IMR-90 (cell line): ENCODE results near the gene CDC5L.

Source experiments
- BHLHE40 ChIP-seq: fragments of 150-350 bp; IDR thresholded peaks from 2 replicates; pipeline ENCODE4 v1.6.1; 2016; ENCODE audit warnings: mild to moderate bottlenecking, low read depth, low read length
- CEBPB ChIP-seq: IDR thresholded peaks from 2 replicates; pipeline ENCODE4 v1.6.1; 2012; ENCODE audit warnings: low read depth, low read length, improper control_type of control experiment
- CTCF ChIP-seq: conservative IDR thresholded peaks from 2 replicates; pipeline ENCODE4 v1.5.1; 2012; ENCODE audit warnings: mild to moderate bottlenecking, low read depth, low read length, improper control_type of control experiment
- ELK1 ChIP-seq: fragments of 150-350 bp; IDR thresholded peaks from 2 replicates; pipeline ENCODE4 v1.6.1; 2016; ENCODE audit warnings: low read depth, mild to moderate bottlenecking, low read length, moderate library complexity, borderline replicate concordance
- MAZ ChIP-seq: IDR thresholded peaks from 2 replicates; pipeline ENCODE4 v1.6.1; 2012; ENCODE audit warnings: low read depth, mild to moderate bottlenecking, low read length, improper control_type of control experiment, moderate library complexity, borderline replicate concordance
- MXI1 ChIP-seq: IDR thresholded peaks from 2 replicates; pipeline ENCODE4 v1.6.1; 2012; ENCODE audit warnings: low read depth, mild to moderate bottlenecking, low read length, moderate library complexity, borderline replicate concordance
- POLR2A ChIP-seq: IDR thresholded peaks from 2 replicates; pipeline ENCODE4 v1.6.1; 2012; ENCODE audit warnings: mild to moderate bottlenecking, low read depth, low read length
- RAD21 ChIP-seq: IDR thresholded peaks from 2 replicates; pipeline ENCODE4 v1.6.1; 2012; ENCODE audit warnings: low read length, improper control_type of control experiment
- RFX5 ChIP-seq: IDR thresholded peaks from 2 replicates; pipeline ENCODE4 v1.8.0; 2012; ENCODE audit warnings: low read depth, mild to moderate bottlenecking, low read length, moderate library complexity

GRCh38 chr6:44386364-44386928, 1.1 kb upstream of the CDC5L start:
- no peak for TF ChIP-seq CTCF
- no peak for TF ChIP-seq CEBPB
- no peak for TF ChIP-seq RFX5
- no peak for TF ChIP-seq POLR2A
- no peak for TF ChIP-seq ELK1
- TF ChIP-seq MXI1: no peak
- no peak for TF ChIP-seq BHLHE40
- TF ChIP-seq MAZ: no peak
- no peak for TF ChIP-seq RAD21
